Fibroblast of lung (primary cell): ENCODE measurements around the gene DCAF7. TPM values are rescaled to one million over a fixed set of nuclear protein-coding genes. Genes with fewer than 3 reads are reported as not detected.

Source experiments
- DNase-seq, 2 donors: peaks; one replicate each; pipeline versions ENCODE4 v3.0.0 to v3.0.0-alpha.2; 2010; ENCODE audit warnings: low read depth in 2 of 2
- H2AFZ ChIP-seq: 2 replicates; pipeline ENCODE4 v1.5.1; 2012; ENCODE audit warnings: low read length, control low read depth, inconsistent platforms
- H3K27ac ChIP-seq: 2 replicates; pipeline ENCODE4 v1.5.1; 2011; ENCODE audit warnings: low read length, control low read depth; ENCODE audit not compliant: insufficient read depth
- H3K27me3 ChIP-seq: 2 replicates; pipeline ENCODE4 v1.5.1; 2011; ENCODE audit warnings: mild to moderate bottlenecking, low read length; ENCODE audit not compliant: control insufficient read depth, insufficient read depth
- H3K36me3 ChIP-seq: 2 replicates; pipeline ENCODE4 v1.5.1; 2011; ENCODE audit warnings: low read length; ENCODE audit not compliant: control insufficient read depth, insufficient read depth
- H3K4me1 ChIP-seq: 2 replicates; pipeline ENCODE4 v1.5.1; 2011; ENCODE audit warnings: low read length; ENCODE audit not compliant: control insufficient read depth, insufficient read depth; ENCODE audit errors: extremely low read depth
- H3K4me2 ChIP-seq: 2 replicates; pipeline ENCODE4 v1.5.1; 2011; ENCODE audit warnings: low read length, control low read depth; ENCODE audit not compliant: insufficient read depth; ENCODE audit errors: extremely low read depth
- H3K4me3 ChIP-seq, 4 experiments: fragments of 200-600 bp in 1 of 4; sonication (generic) in 1 of 4; replicated peaks in 1 of 4; 2 replicates each; pipeline ENCODE4 v1.5.1; 2011 to 2016; ENCODE audit warnings: low read length in 4 of 4, low read depth in 3 of 4, mild to moderate bottlenecking in 3 of 4, control low read depth in 2 of 4, inconsistent platforms in 1 of 4, mixed read lengths in 1 of 4; ENCODE audit not compliant: insufficient read depth in 1 of 4; ENCODE audit errors: control extremely low read depth in 1 of 4
- H3K79me2 ChIP-seq: 2 replicates; pipeline ENCODE4 v1.5.1; 2012; ENCODE audit warnings: mild to moderate bottlenecking, low read length, inconsistent platforms; ENCODE audit not compliant: control insufficient read depth, insufficient read depth
- H3K9ac ChIP-seq: 2 replicates; pipeline ENCODE4 v1.5.1; 2011; ENCODE audit warnings: mild to moderate bottlenecking, low read length, control low read depth; ENCODE audit not compliant: insufficient read depth
- H3K9me3 ChIP-seq: 2 replicates; pipeline ENCODE4 v1.5.1; 2012; ENCODE audit warnings: low read depth, low read length; ENCODE audit not compliant: control insufficient read depth, insufficient read depth
- H4K20me1 ChIP-seq: 2 replicates; pipeline ENCODE4 v1.5.1; 2011; ENCODE audit warnings: low read length; ENCODE audit not compliant: control insufficient read depth, insufficient read depth; ENCODE audit errors: extremely low read depth
- CTCF ChIP-seq, 2 donors: IDR thresholded peaks in 1 of 2; conservative IDR thresholded peaks in 1 of 2; 1 replicate in 1 of 2; 2 replicates in 1 of 2; pipeline ENCODE4 v1.5.1; 2011 to 2012; ENCODE audit warnings: low read length in 2 of 2, control low read depth in 1 of 2, inconsistent platforms in 1 of 2, low read depth in 1 of 2, mild to moderate bottlenecking in 1 of 2
- EZH2 ChIP-seq: IDR thresholded peaks from 2 replicates; pipeline ENCODE4 v1.5.1; 2012; ENCODE audit warnings: low read length, control low read depth, mild to moderate bottlenecking; ENCODE audit errors: missing control alignments
- polyA plus RNA-seq, 2 donors: library from polyadenylated mRNA; depleted of rRNA in 1 of 2; stranded (reverse) in 1 of 2; unstranded in 1 of 2; fragments of >200 nt; gene quantifications; 2 replicates each; pipeline ENCODE4 v1.2.1, GENCODE V29; 2011 to 2012; ENCODE audit warnings: missing spikeins in 1 of 2
- total RNA-seq: library from RNA; depleted of rRNA; stranded (reverse); fragments of >200 nt; gene quantifications from 2 replicates; pipeline ENCODE4 v1.2.1, GENCODE V29; 2014

The DCAF7 gene
- total and polyA plus RNA-seq, 2 donors (not counting 1 experiment from before 2014, with no cell fraction given), result 13.9 to 38.8 TPM

- Histone ChIP-seq H3K4me1 (no peaks in the 10 kb centered on the region), H3K9ac (no peak overlapping the region), H2AFZ (no peak overlapping the region), H3K4me3 (no peak overlapping the region), H3K79me2 (no peaks in the 10 kb centered on the region), H4K20me1 (no peaks in the 10 kb centered on the region), H3K27ac (no peak overlapping the region), H3K36me3 (peaks cover 4% of the 10 kb centered on the region), H3K9me3 (no peaks in the 10 kb centered on the region), H3K27me3 (no peaks in the 10 kb centered on the region), H3K4me2 (no peak overlapping the region)
- TF ChIP-seq EZH2 (no peak), CTCF (conservative IDR thresholded peaks at IDR 0.05 in 1 of 2, IDR thresholded peaks at IDR 0.05 in 1 of 2; ENCODE audit: low read depth in 1 of 2, low read length in 2 of 2) (no peak)
- DNase-seq, result no peak
Measured at GRCh38 chr17:63635290-63635689, 85.0 kb downstream of the DCAF7 start.

DNA sequence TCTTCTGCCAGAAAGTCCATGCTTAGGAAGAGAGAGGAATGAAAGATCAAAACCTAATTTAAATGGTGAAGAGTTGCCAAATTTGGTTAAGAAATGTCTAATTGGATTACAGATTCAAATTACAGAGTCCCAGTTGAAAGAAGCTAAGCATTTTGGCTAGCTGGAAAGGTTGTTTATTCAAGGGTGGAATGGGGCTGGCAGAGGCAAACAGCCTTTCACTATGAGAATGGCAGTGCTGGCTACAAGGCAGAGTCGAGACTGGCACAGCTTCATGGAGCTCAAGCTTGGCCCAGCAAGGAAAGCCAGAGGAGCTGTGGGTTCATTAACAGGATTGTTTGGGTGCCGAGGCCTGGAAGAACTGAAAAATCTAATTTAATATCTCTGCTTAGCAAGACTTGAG, 85.5 kb downstream of the DCAF7 start:
- H3K9ac ChIP-seq, result no peak overlapping the region
- no peak overlapping the region for H3K4me2 ChIP-seq
- DNase-seq, result no peak
- no peak overlapping the region for H2AFZ ChIP-seq
- no peaks in the 10 kb centered on the region for H3K9me3 ChIP-seq
- no peaks in the 10 kb centered on the region for H3K79me2 ChIP-seq
- no peak overlapping the region for H3K27ac ChIP-seq
- H4K20me1 ChIP-seq, result no peaks in the 10 kb centered on the region
- no peaks in the 10 kb centered on the region for H3K27me3 ChIP-seq
- peaks cover 4% of the 10 kb centered on the region for H3K36me3 ChIP-seq
- no peak overlapping the region for H3K4me3 ChIP-seq
- no peaks in the 10 kb centered on the region for H3K4me1 ChIP-seq
- TF ChIP-seq EZH2 (no peak), CTCF (conservative IDR thresholded peaks at IDR 0.05 in 1 of 2, IDR thresholded peaks at IDR 0.05 in 1 of 2; ENCODE audit: low read depth in 1 of 2, low read length in 2 of 2) (no peak)

DNA sequence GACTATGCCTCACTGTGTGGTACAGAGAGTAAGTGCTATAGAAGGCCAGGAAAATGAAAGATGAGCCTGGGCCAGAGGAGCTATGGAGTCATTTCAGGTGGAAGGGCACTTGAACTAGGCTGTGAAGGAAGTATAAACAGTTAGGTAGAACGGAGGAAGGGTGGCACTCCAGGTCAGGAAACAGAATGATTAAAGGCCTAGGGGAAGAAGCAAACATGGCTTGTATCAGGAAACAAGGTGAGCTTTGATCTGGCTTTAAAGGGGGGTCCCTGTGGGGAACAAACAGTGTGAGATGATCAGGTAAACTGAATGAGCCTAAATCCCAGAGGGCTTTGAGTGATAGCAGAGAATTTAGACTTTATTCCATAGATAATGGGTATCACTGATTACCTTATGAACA, 88.8 kb downstream of the DCAF7 start:
- H3K79me2 ChIP-seq, result no peaks in the 10 kb centered on the region
- no peak overlapping the region for H3K4me2 ChIP-seq
- no peak for DNase-seq
- no peaks in the 10 kb centered on the region for H3K9me3 ChIP-seq
- H3K9ac ChIP-seq, result no peak overlapping the region
- H3K27me3 ChIP-seq, result no peaks in the 10 kb centered on the region
- H2AFZ ChIP-seq, result no peak overlapping the region
- H4K20me1 ChIP-seq, result no peaks in the 10 kb centered on the region
- peaks cover 4% of the 10 kb centered on the region for H3K36me3 ChIP-seq
- H3K4me3 ChIP-seq, result no peak overlapping the region
- no peak overlapping the region for H3K27ac ChIP-seq
- no peaks in the 10 kb centered on the region for H3K4me1 ChIP-seq
- TF ChIP-seq EZH2 (no peak), CTCF (conservative IDR thresholded peaks at IDR 0.05 in 1 of 2, IDR thresholded peaks at IDR 0.05 in 1 of 2; ENCODE audit: low read depth in 1 of 2, low read length in 2 of 2) (no peak)
